Thyroid gland (tissue), 4 donors: ENCODE measurements around the gene PLEKHA6. TPM values are rescaled to one million over a fixed set of nuclear protein-coding genes. Genes with fewer than 3 reads are reported as not detected.

ENCODE experiments used
- DNase-seq, 2 donors: peaks; one replicate each; pipeline ENCODE4 v3.0.0-alpha.2; 2019
- H3K27ac ChIP-seq, 3 donors: fragments of 200-600 bp; sonication (generic); 1 replicate in 2 of 3; 2 replicates in 1 of 3; pipeline ENCODE4 v1.5.1; 2016 to 2019; ENCODE audit warnings: mild to moderate bottlenecking in 1 of 3, moderate library complexity in 1 of 3
- H3K27me3 ChIP-seq: fragments of 200-600 bp; sonication (generic); one replicate; pipeline ENCODE4 v1.5.1; 2019
- H3K36me3 ChIP-seq, 2 donors: fragments of 200-600 bp; sonication (generic); one replicate each; pipeline ENCODE4 v1.5.1; 2016 to 2019
- H3K4me1 ChIP-seq, 2 donors: fragments of 200-600 bp; sonication (generic); one replicate each; pipeline ENCODE4 v1.5.1; 2017 to 2019
- H3K4me3 ChIP-seq, 3 donors: fragments of 200-600 bp; sonication (generic); replicated peaks in 1 of 3; 1 replicate in 2 of 3; 2 replicates in 1 of 3; pipeline ENCODE4 v1.5.1; 2016; ENCODE audit warnings: mild to moderate bottlenecking in 1 of 3
- H3K9me3 ChIP-seq: fragments of 200-600 bp; sonication (generic); one replicate; pipeline ENCODE4 v1.5.1; 2017
- CTCF ChIP-seq, 6 experiments: fragments of 200-600 bp in 3 of 6; fragments of 450-650 bp in 3 of 6; sonication (generic) in 3 of 6; IDR thresholded peaks; one replicate each; pipeline ENCODE4 v1.5.1; 2016 to 2019; ENCODE audit warnings: antibody characterized with exemption in 6 of 6, mild to moderate bottlenecking in 2 of 6, inconsistent platforms in 1 of 6, moderate library complexity in 1 of 6
- POLR2A ChIP-seq, 2 donors: fragments of 450-650 bp; IDR thresholded peaks; one replicate each; pipeline ENCODE4 v1.6.1; 2017; ENCODE audit warnings: antibody characterized with exemption in 2 of 2, mild to moderate bottlenecking in 2 of 2, moderate library complexity in 1 of 2
- WGBS, 2 donors: methylation state at CpG; one replicate each; pipeline ENCODE4 v1.1.5; 2017; 5-methylcytosine and 5-hydroxymethylcytosine counted together
- intact Hi-C: fragments of 100-400 bp; cut with DNase I; formaldehyde crosslinking; loops from one replicate; pipeline ENCODE4 v1.15.1; 2023
- total RNA-seq, 4 donors: library from RNA; depleted of rRNA; stranded (reverse); fragments of >200 nt; gene quantifications; one replicate each; pipeline ENCODE4 v1.2.3, GENCODE V29; 2016

The PLEKHA6 gene
- total RNA-seq, 4 donors from 2014 or later: 2.9 to 8.9 (median 4.0) TPM

GRCh38 chr1:204288021-204288588 is 71.6 kb downstream of the PLEKHA6 start:
- Histone ChIP-seq H3K4me1 (no peaks in the 10 kb centered on the region), H3K4me3 (no peak overlapping the region), H3K27ac (no peak overlapping the region), H3K9me3 (no peaks in the 10 kb centered on the region), H3K36me3 (no peaks in the 10 kb centered on the region), H3K27me3 (no peaks in the 10 kb centered on the region)
- TF ChIP-seq POLR2A (IDR thresholded peaks at IDR 0.05) (no peak), CTCF (IDR thresholded peaks at IDR 0.05) (no peak)
- intact Hi-C loops: no loop called here
- DNase-seq: peak; percentile 19 to 20
- WGBS, 2 donors: 54 to 68% methylated on average over 7 to 8 of the region's 8 CpGs

- H3K27me3 ChIP-seq: no peaks in the 10 kb centered on the region
- H3K4me1 ChIP-seq: no peaks in the 10 kb centered on the region
- DNase-seq: no peak
- no peaks in the 10 kb centered on the region for H3K36me3 ChIP-seq
- intact Hi-C loops: no loop called here
- H3K27ac ChIP-seq: no peak overlapping the region
- WGBS, 2 donors: 64 to 71% methylated on average over 8 of the region's 8 CpGs
- no peaks in the 10 kb centered on the region for H3K9me3 ChIP-seq
- TF ChIP-seq POLR2A (IDR thresholded peaks at IDR 0.05) (no peak), CTCF (IDR thresholded peaks at IDR 0.05) (no peak)
- H3K4me3 ChIP-seq: no peak overlapping the region
Measured at GRCh38 chr1:204287466-204287891, 72.2 kb downstream of the PLEKHA6 start.

GRCh38 chr1:204286831-204287421 is 72.8 kb downstream of the PLEKHA6 start:
- Histone ChIP-seq H3K27me3 (no peaks in the 10 kb centered on the region), H3K4me1 (no peaks in the 10 kb centered on the region), H3K27ac (peak overlapping the region in 1 of 3 donors; percentile 19), H3K9me3 (no peaks in the 10 kb centered on the region), H3K4me3 (no peak overlapping the region), H3K36me3 (no peaks in the 10 kb centered on the region)
- WGBS, 2 donors: 31 to 33% methylated on average over 8 of the region's 8 CpGs
- intact Hi-C loops: no loop called here
- DNase-seq: peak in 1 of 2 donors; percentile 14
- TF ChIP-seq POLR2A (IDR thresholded peaks at IDR 0.05) (no peak), CTCF (IDR thresholded peaks at IDR 0.05) (no peak)

GRCh38 chr1:204286315-204286714 is 73.4 kb downstream of the PLEKHA6 start:
- Histone ChIP-seq H3K27ac (no peak overlapping the region), H3K4me3 (no peak overlapping the region), H3K27me3 (no peaks in the 10 kb centered on the region), H3K9me3 (no peaks in the 10 kb centered on the region), H3K36me3 (no peaks in the 10 kb centered on the region), H3K4me1 (no peaks in the 10 kb centered on the region)
- TF ChIP-seq POLR2A (IDR thresholded peaks at IDR 0.05): no peak
- no peak for DNase-seq
- 91 to 92% methylated on average over 5 of the region's 5 CpGs for WGBS, 2 donors
- intact Hi-C loops: no loop called here

GRCh38 chr1:204285436-204286305 is 74.1 kb downstream of the PLEKHA6 start:
- Histone ChIP-seq H3K4me3 (no peak overlapping the region), H3K27ac (no peak overlapping the region), H3K9me3 (no peaks in the 10 kb centered on the region), H3K27me3 (no peaks in the 10 kb centered on the region), H3K4me1 (no peaks in the 10 kb centered on the region), H3K36me3 (no peaks in the 10 kb centered on the region)
- intact Hi-C loops: no loop called here
- WGBS, 2 donors: 61 to 64% methylated on average over 13 of the region's 13 CpGs
- TF ChIP-seq CTCF (IDR thresholded peaks at IDR 0.05) (no peak), POLR2A (IDR thresholded peaks at IDR 0.05) (no peak)
- DNase-seq: peak in 1 of 2 donors; percentile 24
